ENCODE results near the gene APLNR.

The APLNR gene

GRCh38 chr11:57214494-57214893 is 22.6 kb downstream of the APLNR start:
- DNase-seq, result no peak

- no peak for DNase-seq
Observed at GRCh38 chr11:57214098-57214417, 23.0 kb downstream of the APLNR start.

- DNase-seq, result no peak
Observed at GRCh38 chr11:57213342-57214097, 23.5 kb downstream of the APLNR start.

GRCh38 chr11:57210781-57211180 is 26.3 kb downstream of the APLNR start:
- no peak for DNase-seq

- DNase-seq, result no peak
Observed at GRCh38 chr11:57207168-57207567, 29.9 kb downstream of the APLNR start.

GRCh38 chr11:57205041-57205641 is 31.9 kb downstream of the APLNR start:
- no peak for DNase-seq

GRCh38 chr11:57203882-57204480 is 33.1 kb downstream of the APLNR start:
- DNase-seq, result no peak

- DNase-seq, result no peak
Observed at GRCh38 chr11:57203359-57203758, 33.7 kb downstream of the APLNR start.

- no peak for DNase-seq
Observed at GRCh38 chr11:57202281-57202680, 34.8 kb downstream of the APLNR start.

- DNase-seq, result no peak
Observed at GRCh38 chr11:57200917-57201316, 36.1 kb downstream of the APLNR start.

- no peak for DNase-seq
Observed at GRCh38 chr11:57199330-57199729, 37.7 kb downstream of the APLNR start.

- DNase-seq, result no peak
Observed at GRCh38 chr11:57197762-57198161, 39.3 kb downstream of the APLNR start.

GRCh38 chr11:57196596-57196995 is 40.5 kb downstream of the APLNR start:
- DNase-seq, result no peak

GRCh38 chr11:57192316-57192715 is 44.7 kb downstream of the APLNR start:
- DNase-seq, result no peak

GRCh38 chr11:57191311-57192219 is 45.5 kb downstream of the APLNR start:
- no peak for DNase-seq

- no peak for DNase-seq
Observed at GRCh38 chr11:57190548-57190947, 46.5 kb downstream of the APLNR start.
